Measurements from ENCODE around the gene CC2D2A. TPM values are rescaled to one million over a fixed set of nuclear protein-coding genes. Genes with fewer than 3 reads are reported as not detected.

The CC2D2A gene
- total RNA-seq, 2 experiments from 2014 or later: not detected

DNA sequence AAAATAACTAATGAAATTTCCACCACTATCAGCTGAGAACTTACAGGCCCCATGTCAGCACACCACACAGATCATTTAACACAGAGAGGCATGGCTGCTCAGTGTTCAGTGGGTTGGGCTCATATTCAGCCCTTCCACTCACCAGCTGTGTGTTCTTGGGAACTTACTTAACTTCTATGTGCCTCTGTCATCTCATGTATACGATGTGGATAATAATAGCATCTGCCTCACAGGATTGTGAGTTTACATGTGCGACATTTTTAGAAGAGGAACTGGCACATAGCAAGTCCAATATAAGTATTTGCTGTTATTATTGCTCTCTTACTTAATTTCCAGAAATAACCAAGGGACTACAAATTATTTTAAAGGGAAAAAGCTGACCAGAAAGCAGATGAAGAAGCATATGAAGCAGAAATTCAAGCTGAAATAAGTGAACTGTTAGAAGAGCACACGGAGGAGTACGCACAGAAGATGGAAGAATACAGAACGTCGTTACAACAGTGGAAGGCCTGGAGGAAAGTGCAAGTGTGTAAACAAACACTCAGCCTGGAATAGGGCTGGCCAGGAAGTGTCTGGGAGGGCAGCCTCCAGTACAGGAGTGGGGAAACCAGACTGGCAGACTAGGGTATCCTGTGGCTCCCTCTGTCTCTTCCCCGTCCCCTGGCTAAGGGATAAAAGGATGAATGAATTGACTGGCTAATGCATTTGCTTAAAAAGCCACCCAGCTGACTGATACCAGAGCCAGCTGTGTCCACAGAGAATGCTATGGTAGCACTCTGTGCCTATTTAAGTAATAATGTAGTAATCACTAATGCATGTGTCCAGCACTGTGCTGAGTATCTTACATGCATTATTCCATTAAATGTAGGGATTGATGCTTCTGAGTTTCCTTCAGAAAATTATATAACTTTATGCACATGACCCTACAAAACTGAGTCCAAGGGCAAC lies 67.1 kb downstream of the CC2D2A start:
- Mint-ChIP-seq H3K27ac (no peak overlapping the region), H3K27me3 (no peaks in the 10 kb centered on the region), H3K4me3 (no peak overlapping the region), H3K9me3 (no peaks in the 10 kb centered on the region), H3K4me1 (no peaks in the 10 kb centered on the region), H3K36me3 (ENCODE audit: low read depth) (no peaks in the 10 kb centered on the region)
- ChIA-PET CTCF (interaction anchor here (0.6 kb wide), 1 partner anchor 176 kb away, joined by 3 read pairs; no protein-coding TSS in a partner anchor), POLR2A (no interaction called here)
- DNase-seq: no peak

DNA sequence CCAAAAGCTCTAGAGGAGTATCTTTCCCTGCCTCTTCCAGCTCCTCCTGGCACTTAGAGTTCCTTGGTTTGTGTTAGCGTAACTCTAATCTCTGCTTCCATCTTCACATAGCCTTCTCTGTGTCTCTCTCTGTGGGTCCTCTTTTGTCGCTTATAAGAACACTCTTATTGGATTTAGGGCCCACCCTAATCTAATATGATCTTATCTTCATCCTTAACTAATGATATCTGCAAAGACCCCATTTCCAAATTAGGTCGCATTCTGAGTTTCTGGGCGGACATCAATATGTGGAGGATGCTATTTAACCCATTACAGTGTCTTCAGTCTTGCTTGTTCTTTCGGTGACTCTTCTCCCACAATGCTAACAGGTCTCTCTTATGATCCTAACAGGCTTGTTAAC lies 72.3 kb downstream of the CC2D2A start:
- no peak overlapping the region for H3K27ac Mint-ChIP-seq
- no peaks in the 10 kb centered on the region for H3K9me3 Mint-ChIP-seq
- H3K27me3 Mint-ChIP-seq: no peaks in the 10 kb centered on the region
- ChIA-PET CTCF (no interaction called here), POLR2A (no interaction called here)
- H3K36me3 Mint-ChIP-seq (ENCODE audit: low read depth): no peaks in the 10 kb centered on the region
- no peak overlapping the region for H3K4me3 Mint-ChIP-seq
- no peak for DNase-seq
- H3K4me1 Mint-ChIP-seq: peaks cover 5% of the 10 kb centered on the region

DNA sequence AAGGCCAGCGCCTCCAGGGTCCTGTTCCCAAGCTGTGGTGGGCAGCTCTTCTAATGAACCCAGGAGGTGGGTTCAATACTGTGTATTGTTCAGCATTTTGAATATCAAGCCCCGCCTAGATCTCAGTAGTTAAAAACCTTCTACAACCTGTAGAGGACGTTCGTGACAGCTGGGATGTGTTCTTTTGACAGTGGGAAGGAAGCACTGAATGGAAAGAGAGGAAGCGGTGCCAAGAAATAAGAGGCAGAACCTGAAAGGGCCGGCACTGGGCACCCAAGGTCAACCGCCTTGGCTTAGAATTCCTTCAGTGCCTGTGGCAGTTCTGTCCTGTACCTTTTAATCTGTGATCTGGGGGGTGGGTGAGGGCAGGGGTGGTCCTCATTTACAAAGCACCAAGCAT lies 73.1 kb downstream of the CC2D2A start:
- Mint-ChIP-seq H3K27ac (no peak overlapping the region), H3K4me3 (no peak overlapping the region), H3K27me3 (no peaks in the 10 kb centered on the region), H3K36me3 (ENCODE audit: low read depth) (no peaks in the 10 kb centered on the region), H3K4me1 (peaks cover 8% of the 10 kb centered on the region), H3K9me3 (no peaks in the 10 kb centered on the region)
- no peak for DNase-seq
- ChIA-PET POLR2A (no interaction called here), CTCF (no interaction called here)

DNA sequence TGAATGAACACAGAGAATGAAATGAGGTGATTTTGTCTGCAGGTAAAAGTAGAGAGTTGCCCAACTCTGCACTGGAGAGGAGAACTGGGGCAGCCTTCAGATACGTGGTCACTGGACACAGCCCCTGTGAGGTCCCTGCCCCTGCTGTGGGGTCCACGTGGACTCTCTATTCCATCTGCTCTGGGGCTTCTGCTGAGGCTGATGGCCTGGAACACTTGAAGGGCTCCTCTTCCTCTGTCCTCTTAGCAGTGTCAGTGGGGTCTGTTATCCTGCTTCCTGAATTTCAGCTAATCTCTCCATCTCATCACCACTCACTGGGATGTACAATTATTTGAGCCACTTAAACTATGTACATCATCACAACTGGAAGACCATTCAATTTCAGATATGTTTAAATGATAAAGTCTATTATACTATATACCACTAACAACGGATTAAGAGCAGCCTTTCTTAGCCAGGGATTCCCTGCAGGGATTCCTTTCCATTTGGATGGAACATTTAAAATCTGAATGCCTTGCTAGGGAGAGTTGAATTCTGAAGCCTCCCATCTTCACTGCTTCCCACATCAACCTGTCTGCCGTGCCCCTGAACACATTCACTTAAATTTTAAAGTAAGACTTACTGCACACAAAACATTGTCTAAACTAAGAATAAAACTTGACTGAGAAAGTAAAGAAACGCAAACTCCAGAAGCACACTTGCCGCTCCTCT lies 74.0 kb downstream of the CC2D2A start:
- no peak overlapping the region for H3K4me3 Mint-ChIP-seq
- no peak for DNase-seq
- no peaks in the 10 kb centered on the region for H3K9me3 Mint-ChIP-seq
- H3K4me1 Mint-ChIP-seq: peaks cover 10% of the 10 kb centered on the region
- POLR2A ChIA-PET: no interaction called here
- no peaks in the 10 kb centered on the region for H3K36me3 Mint-ChIP-seq (ENCODE audit: low read depth)
- no peak overlapping the region for H3K27ac Mint-ChIP-seq
- H3K27me3 Mint-ChIP-seq: no peaks in the 10 kb centered on the region
- CTCF ChIA-PET: interaction anchor here (1.3 kb wide), 1 partner anchor 9 kb away, joined by 4 read pairs; no protein-coding TSS in a partner anchor

DNA sequence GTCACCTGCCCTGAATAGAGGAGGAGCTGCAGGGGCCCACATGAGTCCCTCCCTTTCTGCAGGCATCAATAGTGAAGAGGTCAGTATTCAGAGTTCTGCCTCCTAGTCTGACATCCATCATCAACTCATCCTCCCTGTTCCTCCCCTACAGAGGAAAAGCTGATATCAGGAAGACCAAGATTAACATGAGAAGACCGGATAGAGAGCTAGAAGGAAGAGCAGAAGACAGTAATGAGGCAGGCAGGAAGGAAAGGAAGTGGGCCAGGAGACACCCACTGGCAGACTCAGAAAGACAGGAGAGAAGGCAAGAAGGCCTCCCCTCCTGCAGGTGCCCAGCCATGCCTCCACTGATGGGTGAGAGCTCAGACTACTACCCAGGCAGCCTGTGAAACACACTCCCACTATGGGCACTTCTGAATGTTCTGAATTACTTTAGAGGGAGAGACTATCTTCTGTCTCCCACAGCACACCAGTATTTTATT lies 74.6 kb downstream of the CC2D2A start:
- CTCF ChIA-PET: interaction anchor here (1.3 kb wide), 1 partner anchor 10 kb away, joined by 4 read pairs; no protein-coding TSS in a partner anchor
- Mint-ChIP-seq H3K4me1 (peaks cover 10% of the 10 kb centered on the region), H3K9me3 (no peaks in the 10 kb centered on the region), H3K36me3 (ENCODE audit: low read depth) (no peaks in the 10 kb centered on the region), H3K27ac (no peak overlapping the region), H3K27me3 (no peaks in the 10 kb centered on the region), H3K4me3 (no peak overlapping the region)
- no peak for DNase-seq
- POLR2A ChIA-PET: no interaction called here

DNA sequence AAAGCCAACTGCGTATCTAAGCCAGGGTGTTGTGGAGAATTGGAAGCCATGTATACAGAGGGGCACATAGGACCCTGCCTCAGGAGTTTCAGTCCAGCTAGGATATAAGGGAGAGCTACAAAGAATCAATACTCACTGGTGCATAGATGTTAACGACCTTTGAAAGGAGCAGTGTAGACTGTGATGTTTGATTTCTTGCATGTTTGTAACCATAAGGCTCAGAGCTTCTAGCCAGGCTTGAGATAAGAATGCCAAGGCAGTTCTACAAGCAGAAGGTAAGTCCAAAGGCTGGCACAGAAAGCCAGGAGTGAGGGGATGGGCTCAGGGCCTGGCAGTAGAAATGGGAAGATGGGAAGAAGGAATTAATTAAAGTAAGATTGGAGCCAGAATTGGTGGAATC lies 75.7 kb downstream of the CC2D2A start:
- no peak for DNase-seq
- ChIA-PET CTCF (interaction anchor here (1.3 kb wide), 1 partner anchor 11 kb away, joined by 4 read pairs; no protein-coding TSS in a partner anchor), POLR2A (no interaction called here)
- Mint-ChIP-seq H3K36me3 (ENCODE audit: low read depth) (no peaks in the 10 kb centered on the region), H3K27me3 (no peaks in the 10 kb centered on the region), H3K4me1 (peaks cover 10% of the 10 kb centered on the region), H3K27ac (no peak overlapping the region), H3K9me3 (no peaks in the 10 kb centered on the region), H3K4me3 (no peak overlapping the region)

DNA sequence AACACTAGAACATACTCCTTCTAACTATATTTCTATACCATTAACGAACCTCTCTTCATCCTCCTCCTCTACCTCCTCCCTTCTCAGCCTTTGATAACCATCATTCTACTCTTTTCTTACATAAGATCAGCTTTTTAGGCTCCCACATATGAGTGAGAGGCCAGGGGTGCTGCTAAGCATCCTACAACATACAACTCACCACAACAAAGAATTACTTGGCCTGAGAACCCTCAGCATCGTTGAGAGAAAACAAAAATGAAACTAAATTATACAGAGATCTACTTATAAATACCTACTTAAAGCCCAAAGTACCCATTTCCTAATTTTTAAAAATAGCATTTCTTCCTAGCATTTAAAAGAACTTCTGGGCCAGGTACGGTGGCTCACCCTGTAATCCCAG lies 77.7 kb downstream of the CC2D2A start:
- Mint-ChIP-seq H3K4me3 (peak overlapping the region; percentile 41), H3K36me3 (ENCODE audit: low read depth) (no peaks in the 10 kb centered on the region), H3K27me3 (no peaks in the 10 kb centered on the region), H3K9me3 (no peaks in the 10 kb centered on the region), H3K27ac (peak overlapping the region; percentile 23), H3K4me1 (peaks cover 10% of the 10 kb centered on the region)
- ChIA-PET POLR2A (no interaction called here), CTCF (no interaction called here)
- no peak for DNase-seq

DNA sequence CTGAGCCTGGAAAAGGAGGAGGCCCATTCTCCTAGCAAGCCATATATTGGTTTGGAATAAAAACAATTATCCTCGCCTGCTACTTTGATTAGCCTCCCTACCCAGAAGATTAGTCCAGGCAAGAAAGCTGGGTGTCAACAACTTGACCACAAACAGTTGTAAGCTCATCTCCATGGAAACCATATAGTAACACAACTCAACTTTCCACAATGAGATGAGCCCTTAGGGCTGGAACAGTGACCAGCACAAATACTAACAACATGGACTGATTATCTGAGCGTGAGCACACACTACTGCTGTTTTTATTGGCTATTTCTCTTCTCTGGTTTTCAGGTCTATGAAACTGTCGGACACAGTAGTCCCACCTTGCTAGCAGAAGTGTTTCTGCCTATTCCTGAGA lies 80.8 kb downstream of the CC2D2A start:
- H3K36me3 Mint-ChIP-seq (ENCODE audit: low read depth): no peaks in the 10 kb centered on the region

DNA sequence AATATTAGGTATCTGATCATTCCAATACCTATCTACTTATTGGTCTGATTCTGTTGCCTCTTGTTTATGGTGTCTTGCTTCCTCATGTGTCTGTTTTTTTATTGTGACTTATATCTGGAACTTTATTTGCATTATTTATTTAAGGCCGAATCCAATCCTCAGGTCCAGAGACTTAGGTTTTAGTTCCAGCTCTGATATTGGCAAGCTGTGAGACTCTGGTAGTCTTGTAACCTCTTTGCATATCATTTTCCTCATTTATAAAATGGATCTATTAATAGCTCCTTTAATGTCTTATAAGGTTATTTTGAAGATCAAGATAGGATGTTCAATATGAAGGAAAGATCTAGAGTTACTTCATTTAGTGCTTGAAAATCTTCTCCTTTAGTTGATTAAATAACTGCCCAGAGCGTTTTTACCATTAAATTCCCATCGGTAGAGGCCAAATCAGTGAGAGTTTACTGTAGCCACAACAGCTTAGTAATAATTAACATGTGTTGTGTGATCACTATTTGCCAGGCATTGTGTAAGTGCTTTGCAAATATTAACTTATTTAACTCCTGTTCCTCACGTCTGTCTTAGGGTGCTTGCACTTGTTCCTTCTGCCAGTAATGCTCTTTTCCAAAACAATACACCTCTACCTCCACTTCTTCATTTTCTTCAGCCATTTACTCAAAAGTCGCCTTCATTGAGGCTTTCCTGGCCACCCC lies 82.2 kb downstream of the CC2D2A start:
- Mint-ChIP-seq H3K4me1 (peaks cover 6% of the 10 kb centered on the region), H3K9me3 (no peaks in the 10 kb centered on the region), H3K4me3 (no peak overlapping the region), H3K27ac (no peak overlapping the region), H3K27me3 (no peaks in the 10 kb centered on the region), H3K36me3 (ENCODE audit: low read depth) (no peaks in the 10 kb centered on the region)
- POLR2A ChIA-PET: no interaction called here
- no peak for DNase-seq
- CTCF ChIA-PET: no interaction called here

More for the DNA sequence above, 80.8 kb downstream of the CC2D2A start:
- CTCF ChIA-PET: no interaction called here
- H3K27me3 Mint-ChIP-seq: no peaks in the 10 kb centered on the region
- POLR2A ChIA-PET: interaction anchor here (0.6 kb wide), 1 partner anchor 205 kb away, joined by 3 read pairs; no protein-coding TSS in a partner anchor
- no peak for DNase-seq
- no peak overlapping the region for H3K27ac Mint-ChIP-seq
- H3K9me3 Mint-ChIP-seq: no peaks in the 10 kb centered on the region
- H3K4me3 Mint-ChIP-seq: no peak overlapping the region
- peaks cover 9% of the 10 kb centered on the region for H3K4me1 Mint-ChIP-seq

DNA sequence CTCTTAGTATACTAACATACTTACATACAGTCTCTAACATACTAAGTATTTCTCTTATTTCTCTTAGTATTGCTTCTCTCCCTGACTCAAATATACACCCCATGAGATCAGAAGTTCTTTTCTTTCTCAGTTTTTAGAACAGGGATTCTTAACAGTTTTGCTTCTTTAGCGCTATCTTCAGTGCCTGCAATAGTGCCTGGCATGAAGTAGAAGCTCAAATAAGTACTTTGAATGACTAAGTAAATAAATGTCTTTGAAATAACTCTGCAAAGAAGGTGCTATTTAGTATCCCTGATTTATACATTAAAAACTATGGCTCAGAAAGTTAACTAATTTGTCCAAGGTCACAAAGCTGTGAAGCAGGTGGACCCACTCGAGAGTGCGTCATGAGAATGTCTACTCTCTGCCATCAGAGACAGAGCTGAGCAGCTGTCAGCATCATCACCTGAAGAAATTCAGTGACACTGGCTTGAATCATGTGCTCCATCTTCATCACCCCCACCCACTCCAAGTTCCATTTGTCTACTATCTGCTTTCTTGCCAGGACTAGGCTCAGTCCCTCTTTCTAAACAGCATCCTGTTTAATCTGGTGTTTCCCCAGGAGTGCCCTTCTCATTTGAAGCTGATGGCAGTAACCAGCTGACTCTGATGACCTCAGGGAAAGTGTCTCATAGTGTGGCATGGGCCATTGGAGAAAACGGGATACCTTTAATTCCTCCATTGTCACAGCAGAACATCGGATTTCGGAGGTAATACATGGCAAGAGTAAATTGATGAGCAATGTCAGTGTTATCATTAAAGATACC lies 83.1 kb downstream of the CC2D2A start:
- no peak for DNase-seq
- Mint-ChIP-seq H3K27ac (no peak overlapping the region), H3K9me3 (no peaks in the 10 kb centered on the region), H3K27me3 (no peaks in the 10 kb centered on the region), H3K4me3 (no peak overlapping the region), H3K36me3 (ENCODE audit: low read depth) (no peaks in the 10 kb centered on the region), H3K4me1 (peaks cover 3% of the 10 kb centered on the region)
- ChIA-PET POLR2A (no interaction called here), CTCF (no interaction called here)

DNA sequence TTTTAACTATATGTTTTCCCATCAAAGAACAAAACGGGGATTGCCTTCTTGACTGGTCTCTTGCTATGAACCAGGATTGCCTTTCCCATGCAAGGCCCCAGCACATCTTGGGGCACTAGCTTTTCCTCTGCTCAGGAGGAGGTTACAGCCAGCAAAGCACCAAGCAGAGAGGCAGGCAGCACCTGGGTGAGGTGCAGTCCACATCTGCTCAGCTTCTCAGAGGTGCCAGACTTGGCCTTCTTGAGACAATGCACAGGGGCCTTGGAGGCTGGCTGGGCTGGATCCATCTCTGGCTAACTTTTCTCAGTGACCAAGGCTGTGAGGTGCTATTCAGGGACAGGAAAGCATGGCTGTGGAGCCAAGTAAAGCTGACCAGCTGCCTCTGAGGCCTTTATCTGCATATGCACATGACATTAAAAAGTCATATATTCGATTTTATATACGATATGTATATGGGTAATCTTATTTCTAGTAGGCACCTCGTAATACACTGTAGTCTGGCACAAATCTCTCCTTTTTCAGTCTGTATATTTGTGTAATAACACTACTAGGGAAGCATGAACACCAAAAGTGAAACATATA lies 86.9 kb downstream of the CC2D2A start:
- H3K36me3 Mint-ChIP-seq (ENCODE audit: low read depth): no peaks in the 10 kb centered on the region
- DNase-seq: no peak
- no peaks in the 10 kb centered on the region for H3K27me3 Mint-ChIP-seq
- H3K4me3 Mint-ChIP-seq: no peak overlapping the region
- H3K27ac Mint-ChIP-seq: no peak overlapping the region
- no peaks in the 10 kb centered on the region for H3K9me3 Mint-ChIP-seq
- CTCF ChIA-PET: interaction anchor here (1.0 kb wide), 1 partner anchor 9 kb away, joined by 3 read pairs; no protein-coding TSS in a partner anchor
- POLR2A ChIA-PET: no interaction called here
- no peaks in the 10 kb centered on the region for H3K4me1 Mint-ChIP-seq

DNA sequence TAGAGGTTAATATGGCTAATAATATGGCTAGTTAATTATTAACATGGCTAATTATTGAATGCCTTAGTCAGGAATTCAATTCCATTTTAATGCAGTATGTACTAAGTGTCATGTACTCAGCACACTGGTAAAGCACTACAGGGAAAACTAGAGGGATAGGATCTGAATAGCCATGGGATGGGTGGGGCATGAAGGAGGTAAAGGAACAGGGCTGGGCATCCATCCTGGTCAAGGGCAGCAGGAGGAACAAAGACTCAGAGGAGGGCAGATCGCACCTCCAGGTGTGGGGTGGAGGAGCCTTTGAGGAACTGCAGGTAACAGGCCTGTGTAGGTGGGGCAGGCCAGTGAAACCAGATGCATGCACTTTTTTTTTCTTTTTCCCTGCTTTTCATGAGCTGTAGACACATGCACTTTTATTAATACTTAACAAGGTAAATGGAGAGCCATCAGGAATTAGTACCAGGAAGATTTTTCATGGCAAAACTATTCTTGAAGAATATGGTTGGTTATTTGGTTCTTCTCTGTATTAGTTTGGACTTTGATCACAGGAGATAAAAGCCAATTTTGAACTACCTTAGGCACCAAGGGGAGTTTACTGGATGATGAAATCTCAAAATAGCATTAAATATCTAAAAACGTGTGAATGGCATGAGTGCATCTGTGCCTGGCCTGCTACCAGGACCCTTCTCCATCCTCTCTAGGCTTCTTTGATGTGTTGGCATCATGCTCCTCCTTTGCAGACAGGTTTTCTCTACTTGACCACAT lies 88.3 kb downstream of the CC2D2A start:
- Mint-ChIP-seq H3K27me3 (no peaks in the 10 kb centered on the region), H3K27ac (no peak overlapping the region), H3K36me3 (ENCODE audit: low read depth) (no peaks in the 10 kb centered on the region), H3K4me1 (no peaks in the 10 kb centered on the region), H3K9me3 (no peaks in the 10 kb centered on the region), H3K4me3 (no peak overlapping the region)
- ChIA-PET CTCF (no interaction called here), POLR2A (no interaction called here)
- DNase-seq: no peak

All from activated CD4-positive, alpha-beta memory T cell treated with anti-CD3 and anti-CD28 coated beads, Interleukin-2, amount 10 ng/mL, durations not matched to agents 7 days and 5 days (primary cell).